GM04504 (cell line): ENCODE results near the gene ZSCAN2.

Experiments used
- DNase-seq: peaks from one replicate; pipeline ENCODE4 v3.0.0-alpha.2; 2012; ENCODE audit warnings: low read depth

Gene ZSCAN2

GRCh38 chr15:84671211-84671610 is 70.4 kb downstream of the ZSCAN2 start:
- DNase-seq = peak; percentile 78
